ENCODE data around the gene DIPK1B. TPM values are rescaled to one million over a fixed set of nuclear protein-coding genes. Genes with fewer than 3 reads are reported as not detected.
A peak's percentile ranks its signal among the peaks of the same experiment; 100 is the strongest.

The DIPK1B gene
- total and polyA plus RNA-seq, 10 donors: 5.2 to 26.5 (median 12.3) TPM

DNA sequence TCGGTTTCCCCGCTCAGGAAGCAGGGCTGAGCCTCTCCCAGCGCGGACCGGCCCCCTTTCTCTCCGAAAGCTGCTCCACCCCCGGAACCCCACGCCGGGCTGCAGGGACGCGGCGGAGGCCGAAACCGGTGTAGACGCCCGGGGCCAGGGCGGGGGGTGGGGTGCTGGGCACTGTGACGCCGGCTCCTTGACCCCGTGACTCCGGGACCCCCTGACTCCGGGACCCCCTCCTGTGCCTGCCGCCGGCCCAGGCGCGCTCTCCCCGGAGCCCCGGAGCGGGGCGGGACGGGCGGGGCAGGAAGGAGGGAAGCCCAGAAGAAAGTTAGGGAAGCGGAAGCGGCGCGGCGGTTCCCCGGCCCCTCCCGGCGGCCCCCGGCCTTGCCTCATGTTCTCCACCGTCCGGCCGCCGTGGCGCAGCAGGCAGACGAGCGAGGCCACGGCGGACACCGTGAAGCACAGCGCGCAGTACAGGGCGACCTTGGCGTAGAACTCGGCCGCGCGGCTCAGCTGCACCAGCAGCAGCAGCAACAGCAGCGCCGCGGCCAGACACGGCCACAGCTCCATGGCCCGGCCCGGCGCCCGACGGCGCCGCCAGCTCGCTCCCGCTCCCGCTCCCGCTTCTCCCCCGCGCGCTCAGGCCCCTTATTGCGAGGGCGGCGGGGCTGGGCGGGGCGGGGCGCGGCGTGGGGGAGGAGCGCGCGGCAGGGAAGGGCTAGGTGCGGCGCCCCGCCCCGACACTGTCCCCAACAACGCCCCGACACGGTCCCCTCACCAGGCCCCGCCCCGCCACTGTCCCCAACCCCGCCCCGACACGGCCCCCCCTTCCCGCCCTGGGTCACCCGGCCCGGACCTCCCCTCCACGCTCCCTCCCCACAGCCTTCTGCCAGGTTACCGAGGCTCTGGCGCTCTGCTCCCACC lies 25.3 kb upstream of the DIPK1B start, which contains the start of gene AGPAT2:
Gene AGPAT2 (minus strand): TSS at position 664 of the 918 bp plus-strand sequence. CDS start 100 bp downstream, at position 564.
- H3K27me3 ChIP-seq (replicated peaks in 1 of 7): no peaks in the 10 kb centered on the region
- WGBS, 5 donors: 0 to 1% (median 0%) methylated on average over 47 to 105 of the region's 106 CpGs
- no peaks in the 10 kb centered on the region for H3K9me3 ChIP-seq
- peaks cover 0 to 18% (median 0%) of the 10 kb centered on the region in 6 donors for H3K36me3 ChIP-seq
- peak; percentile 95 for DNase-seq
- peaks cover 20 to 66% (median 53%) of the 10 kb centered on the region in 6 donors for H3K4me1 ChIP-seq
- H3K4me3 ChIP-seq: peak within 1 kb of the TSS; percentile 65 to 95 (median 82)
- peak; percentile 69 to 88 (median 84) for TF ChIP-seq POLR2AphosphoS5 (IDR thresholded peaks at IDR 0.05)
- TF ChIP-seq, protein P1, sequence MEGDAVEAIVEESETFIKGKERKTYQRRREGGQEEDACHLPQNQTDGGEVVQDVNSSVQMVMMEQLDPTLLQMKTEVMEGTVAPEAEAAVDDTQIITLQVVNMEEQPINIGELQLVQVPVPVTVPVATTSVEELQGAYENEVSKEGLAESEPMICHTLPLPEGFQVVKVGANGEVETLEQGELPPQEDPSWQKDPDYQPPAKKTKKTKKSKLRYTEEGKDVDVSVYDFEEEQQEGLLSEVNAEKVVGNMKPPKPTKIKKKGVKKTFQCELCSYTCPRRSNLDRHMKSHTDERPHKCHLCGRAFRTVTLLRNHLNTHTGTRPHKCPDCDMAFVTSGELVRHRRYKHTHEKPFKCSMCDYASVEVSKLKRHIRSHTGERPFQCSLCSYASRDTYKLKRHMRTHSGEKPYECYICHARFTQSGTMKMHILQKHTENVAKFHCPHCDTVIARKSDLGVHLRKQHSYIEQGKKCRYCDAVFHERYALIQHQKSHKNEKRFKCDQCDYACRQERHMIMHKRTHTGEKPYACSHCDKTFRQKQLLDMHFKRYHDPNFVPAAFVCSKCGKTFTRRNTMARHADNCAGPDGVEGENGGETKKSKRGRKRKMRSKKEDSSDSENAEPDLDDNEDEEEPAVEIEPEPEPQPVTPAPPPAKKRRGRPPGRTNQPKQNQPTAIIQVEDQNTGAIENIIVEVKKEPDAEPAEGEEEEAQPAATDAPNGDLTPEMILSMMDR (IDR thresholded peaks at IDR 0.05 in 8 of 11, conservative IDR thresholded peaks at IDR 0.05 in 3 of 11): peak in 4 of 11 experiments; percentile 14 to 47 (median 16)
- peak in 2 of 3 donors; percentile 41 to 56 for TF ChIP-seq POLR2A (IDR thresholded peaks at IDR 0.05)
- intact Hi-C loops (cut with DNase I; ENCODE audit: low total_unique reads): no loop called here
- H3K27ac ChIP-seq: peak within 1 kb of the TSS; percentile 92 to 99 (median 96)

DNA sequence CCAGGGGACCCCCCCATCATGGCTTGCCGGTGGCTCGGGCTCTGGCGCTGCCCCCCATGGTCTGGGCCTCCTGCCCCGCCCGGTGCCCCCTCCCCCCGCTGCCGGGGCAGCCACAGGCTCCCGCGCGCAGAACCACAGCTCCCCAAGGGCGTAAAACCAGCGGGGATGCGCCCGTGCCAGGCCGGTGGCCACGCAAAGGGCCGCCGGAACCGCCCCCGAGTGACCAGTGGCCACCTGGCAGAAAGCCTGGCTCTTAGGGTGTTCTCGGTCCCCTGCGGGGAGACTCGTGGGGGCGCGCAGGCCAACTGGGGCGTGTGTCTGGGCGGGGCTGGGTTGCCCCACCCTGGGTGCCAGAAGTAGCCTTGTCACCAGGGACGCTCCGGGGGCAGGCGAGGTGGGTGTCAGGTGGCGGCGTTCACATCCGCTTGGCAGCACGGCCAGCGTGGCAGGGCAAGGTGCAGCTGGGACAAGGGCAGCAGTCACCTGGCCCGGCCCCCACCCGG lies 24.6 kb upstream of the DIPK1B start:
- intact Hi-C loops (cut with DNase I; ENCODE audit: low total_unique reads): no loop called here
- Histone ChIP-seq H3K36me3 (peaks cover 0 to 18% (median 0%) of the 10 kb centered on the region in 6 donors), H3K9me3 (no peaks in the 10 kb centered on the region), H3K4me3 (peak overlapping the region in 7 of 8 donors; percentile 65 to 95 (median 82)), H3K4me1 (peaks cover 20 to 60% (median 48%) of the 10 kb centered on the region in 6 donors), H3K27me3 (replicated peaks in 1 of 7) (no peaks in the 10 kb centered on the region), H3K27ac (peak overlapping the region; percentile 92 to 99 (median 96))
- peak in 2 of 3 donors; percentile 22 to 55 for TF ChIP-seq POLR2AphosphoS5 (IDR thresholded peaks at IDR 0.05)
- TF ChIP-seq, protein P1 (IDR thresholded peaks at IDR 0.05 in 8 of 11, conservative IDR thresholded peaks at IDR 0.05 in 3 of 11): no peak
- peak; percentile 89 for DNase-seq
- 18 to 36% (median 23%) methylated on average over 12 to 37 of the region's 37 CpGs for WGBS, 5 donors

- peak overlapping the region in 5 of 8 donors; percentile 92 to 99 (median 98) for H3K27ac ChIP-seq
- peak overlapping the region in 2 of 8 donors; percentile 78 to 95 for H3K4me3 ChIP-seq
- WGBS, 5 donors: 49 to 72% (median 65%) methylated on average over 17 to 21 of the region's 21 CpGs
- TF ChIP-seq, protein P1 (IDR thresholded peaks at IDR 0.05 in 8 of 11, conservative IDR thresholded peaks at IDR 0.05 in 3 of 11): no peak
- no peak for TF ChIP-seq POLR2A (IDR thresholded peaks at IDR 0.05)
- TF ChIP-seq POLR2AphosphoS5 (IDR thresholded peaks at IDR 0.05): no peak
- H3K9me3 ChIP-seq: no peaks in the 10 kb centered on the region
- intact Hi-C loops (cut with DNase I; ENCODE audit: low total_unique reads): no loop called here
- DNase-seq: no peak
- peaks cover 0 to 5% (median 0%) of the 10 kb centered on the region in 7 donors for H3K27me3 ChIP-seq (replicated peaks in 1 of 7)
- peaks cover 20 to 60% (median 44%) of the 10 kb centered on the region in 6 donors for H3K4me1 ChIP-seq
- H3K36me3 ChIP-seq: peaks cover 0 to 14% (median 0%) of the 10 kb centered on the region in 6 donors
These were observed 23.9 kb upstream of the DIPK1B start for GRCh38 chr9:136688274-136689107.
